Activated naive CD4-positive, alpha-beta T cell treated with anti-CD3 and anti-CD28 coated beads for 36 hours (primary cell): Measurements from ENCODE around the gene SYT7. TPM values are rescaled to one million over a fixed set of nuclear protein-coding genes. Genes with fewer than 3 reads are reported as not detected.

Experiments used
- CTCF ChIA-PET: fragments of 350-600 bp; sonication (Branson Sonifier 250); formaldehyde crosslinking; loops from one replicate; lab custom pipeline; 2021; ENCODE audit warnings: antibody characterized with exemption; lab: Charles Lee
- DNase-seq: peaks from one replicate; pipeline ENCODE4 v3.0.0-alpha.2; 2020
- H3K27ac Mint-ChIP-seq: one replicate; pipeline ENCODE4 v1.8.0; 2021; ENCODE audit warnings: mild to moderate bottlenecking, mixed read lengths
- H3K27me3 Mint-ChIP-seq: one replicate; pipeline ENCODE4 v1.8.0; 2021; ENCODE audit warnings: low read depth, mixed read lengths
- H3K36me3 Mint-ChIP-seq: one replicate; pipeline ENCODE4 v1.8.0; 2021; ENCODE audit warnings: low read depth, mixed read lengths
- H3K4me1 Mint-ChIP-seq: one replicate; pipeline ENCODE4 v1.8.0; 2021; ENCODE audit warnings: low read depth, mixed read lengths
- H3K4me3 Mint-ChIP-seq: one replicate; pipeline ENCODE4 v1.8.0; 2021; ENCODE audit warnings: mild to moderate bottlenecking, moderate library complexity, mixed read lengths
- H3K9me3 Mint-ChIP-seq: one replicate; pipeline ENCODE4 v1.8.0; 2021; ENCODE audit warnings: mixed read lengths
- intact Hi-C: fragments of 100-400 bp; cut with micrococcal nuclease; formaldehyde crosslinking; loops from one replicate; pipeline ENCODE4 v1.15.1; 2023
- total RNA-seq, 2 experiments: library from RNA; stranded (reverse); gene quantifications; one replicate each; pipeline ENCODE4 v1.2.3, GENCODE V29; 2021

Gene SYT7
- total RNA-seq, 2 experiments from 2014 or later: not detected

DNA sequence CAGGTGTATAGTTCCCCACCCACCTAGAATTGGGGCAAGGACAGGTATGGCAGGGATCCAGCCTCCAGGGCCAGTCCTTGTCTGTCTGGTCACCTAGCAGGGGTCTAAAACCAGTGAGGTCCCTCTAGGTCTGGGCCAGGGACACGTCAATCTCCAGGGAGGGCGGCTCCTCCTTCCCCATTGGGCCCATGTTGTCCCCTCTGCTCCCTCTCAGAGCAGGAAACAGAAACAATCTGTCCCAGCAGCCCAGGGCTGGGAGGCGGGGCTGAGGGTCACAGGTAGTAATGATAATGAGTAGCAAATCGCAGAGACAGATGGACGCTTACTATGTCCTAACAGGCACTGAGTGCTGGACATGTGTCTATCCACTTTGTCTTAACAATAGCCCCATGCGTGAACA lies 22.8 kb upstream of the SYT7 start:
- intact Hi-C loops: no loop called here
- H3K4me1 Mint-ChIP-seq: no peaks in the 10 kb centered on the region
- no peak overlapping the region for H3K4me3 Mint-ChIP-seq
- no peaks in the 10 kb centered on the region for H3K9me3 Mint-ChIP-seq
- no peak overlapping the region for H3K27ac Mint-ChIP-seq
- DNase-seq: no peak
- peaks cover 5% of the 10 kb centered on the region for H3K27me3 Mint-ChIP-seq
- CTCF ChIA-PET: no interaction called here
- H3K36me3 Mint-ChIP-seq: no peaks in the 10 kb centered on the region

GRCh38 chr11:61602775-61603569 lies 22.1 kb upstream of the SYT7 start:
- no peaks in the 10 kb centered on the region for H3K4me1 Mint-ChIP-seq
- no peak overlapping the region for H3K4me3 Mint-ChIP-seq
- DNase-seq: no peak
- intact Hi-C loops: no loop called here
- no peaks in the 10 kb centered on the region for H3K36me3 Mint-ChIP-seq
- H3K9me3 Mint-ChIP-seq: no peaks in the 10 kb centered on the region
- H3K27ac Mint-ChIP-seq: no peak overlapping the region
- peaks cover 5% of the 10 kb centered on the region for H3K27me3 Mint-ChIP-seq
- CTCF ChIA-PET: no interaction called here

GRCh38 chr11:61601512-61601911 lies 20.6 kb upstream of the SYT7 start:
- CTCF ChIA-PET: no interaction called here
- Mint-ChIP-seq H3K4me1 (no peaks in the 10 kb centered on the region), H3K4me3 (no peak overlapping the region), H3K36me3 (no peaks in the 10 kb centered on the region), H3K27me3 (peaks cover 5% of the 10 kb centered on the region), H3K9me3 (no peaks in the 10 kb centered on the region), H3K27ac (no peak overlapping the region)
- no peak for DNase-seq
- intact Hi-C loops: no loop called here

- Mint-ChIP-seq H3K4me3 (no peak overlapping the region), H3K36me3 (no peaks in the 10 kb centered on the region), H3K27me3 (peaks cover 5% of the 10 kb centered on the region), H3K27ac (no peak overlapping the region), H3K4me1 (no peaks in the 10 kb centered on the region), H3K9me3 (no peaks in the 10 kb centered on the region)
- CTCF ChIA-PET: interaction anchor here (2.2 kb wide), 1 partner anchor 39 kb away, joined by 8 read pairs; no protein-coding TSS in a partner anchor
- DNase-seq: no peak
- intact Hi-C loops: no loop called here
These were observed 19.3 kb upstream of the SYT7 start for GRCh38 chr11:61599968-61600710.

DNA sequence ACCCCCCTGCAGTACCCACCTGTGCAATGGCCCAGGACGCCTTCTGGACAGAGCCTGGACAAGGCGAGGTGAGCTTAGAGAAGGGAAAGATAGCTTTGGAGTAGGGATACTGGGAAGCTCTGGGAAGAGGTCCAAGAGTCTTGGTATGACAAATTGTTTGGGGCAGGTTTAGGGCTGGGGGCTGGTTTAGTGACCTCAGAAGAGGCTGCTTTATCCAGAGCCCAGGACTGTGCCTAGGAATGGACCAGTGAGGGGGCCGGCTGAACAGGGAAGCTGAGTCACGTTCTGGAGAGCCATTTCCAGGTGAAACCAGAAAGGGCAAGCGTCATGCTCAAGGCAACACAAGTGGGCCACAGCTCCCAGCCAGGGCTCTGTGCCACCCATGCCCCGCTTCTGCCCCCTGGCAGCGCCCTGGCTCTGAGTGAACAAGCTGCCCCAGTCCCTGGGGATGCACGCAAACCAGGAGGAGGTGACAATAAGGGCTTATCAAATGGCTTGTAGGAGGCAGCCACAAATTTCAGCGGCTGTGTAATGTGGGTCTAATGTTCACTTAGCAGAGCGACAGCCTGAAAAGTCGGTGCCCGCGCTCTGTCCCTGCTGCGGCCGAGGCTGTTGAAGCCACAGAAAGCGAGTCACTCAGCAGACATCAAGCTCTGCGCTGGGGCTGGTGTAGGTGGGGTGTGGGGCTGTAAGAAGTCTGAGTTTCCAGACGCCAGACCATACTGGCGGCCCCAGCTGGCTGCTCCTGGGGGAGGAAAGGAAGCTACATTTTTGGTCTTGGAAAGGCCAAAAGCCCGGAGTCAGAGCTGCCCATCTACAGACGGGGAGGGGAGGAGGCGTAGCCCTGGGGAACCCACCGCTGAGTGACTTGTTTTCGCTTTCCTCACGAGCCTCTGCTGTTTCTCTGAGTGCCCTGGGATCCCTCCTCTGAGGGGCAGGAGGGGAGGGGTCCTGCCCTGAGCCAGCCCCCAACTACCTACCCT lies 18.3 kb upstream of the SYT7 start:
- Mint-ChIP-seq H3K27me3 (peaks cover 5% of the 10 kb centered on the region), H3K4me1 (no peaks in the 10 kb centered on the region), H3K36me3 (no peaks in the 10 kb centered on the region), H3K9me3 (no peaks in the 10 kb centered on the region), H3K4me3 (no peak overlapping the region), H3K27ac (no peak overlapping the region)
- no peak for DNase-seq
- CTCF ChIA-PET: interaction anchor here (0.6 to 2.2 kb wide), 3 partner anchors 28 to 67 kb away, joined by 3 to 8 read pairs (median 6); no protein-coding TSS in a partner anchor
- intact Hi-C loops: no loop called here

- Mint-ChIP-seq H3K9me3 (no peaks in the 10 kb centered on the region), H3K27ac (no peak overlapping the region), H3K4me1 (no peaks in the 10 kb centered on the region), H3K4me3 (no peak overlapping the region), H3K36me3 (no peaks in the 10 kb centered on the region), H3K27me3 (peaks cover 5% of the 10 kb centered on the region)
- CTCF ChIA-PET: interaction anchor here (0.6 to 2.2 kb wide), 2 partner anchors 29 to 40 kb away, joined by 6 to 8 read pairs; no protein-coding TSS in a partner anchor
- DNase-seq: no peak
- intact Hi-C loops: no loop called here
These were observed 17.5 kb upstream of the SYT7 start for GRCh38 chr11:61598374-61598773.

GRCh38 chr11:61596990-61597389 lies 16.1 kb upstream of the SYT7 start:
- no peak overlapping the region for H3K27ac Mint-ChIP-seq

DNA sequence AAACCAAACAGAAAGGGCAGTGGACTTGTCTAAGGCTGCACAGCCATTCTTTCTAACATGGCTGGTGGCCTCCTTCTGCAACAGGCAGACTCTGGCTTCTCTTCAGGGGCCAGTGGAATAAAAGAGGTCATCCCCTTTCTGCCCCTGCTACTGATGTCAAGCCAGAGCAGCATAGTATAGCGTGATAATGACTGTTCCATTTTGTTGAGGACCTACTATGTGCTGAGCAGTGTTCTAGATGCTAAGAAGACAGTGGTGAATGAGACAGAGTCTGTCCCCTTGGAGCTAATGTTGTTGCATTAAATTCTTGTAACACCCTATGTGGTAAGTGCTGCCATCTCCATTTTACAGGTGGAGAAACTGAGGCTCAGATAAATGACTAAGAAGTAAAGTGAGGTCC lies 15.7 kb upstream of the SYT7 start:
- no peak for DNase-seq
- CTCF ChIA-PET: no interaction called here
- H3K27ac Mint-ChIP-seq: no peak overlapping the region
- no peaks in the 10 kb centered on the region for H3K4me1 Mint-ChIP-seq
- no peak overlapping the region for H3K4me3 Mint-ChIP-seq
- peaks cover 13% of the 10 kb centered on the region for H3K27me3 Mint-ChIP-seq
- H3K9me3 Mint-ChIP-seq: no peaks in the 10 kb centered on the region
- intact Hi-C loops: no loop called here
- H3K36me3 Mint-ChIP-seq: no peaks in the 10 kb centered on the region

More at GRCh38 chr11:61596990-61597389, 16.1 kb upstream of the SYT7 start:
- H3K4me1 Mint-ChIP-seq: no peaks in the 10 kb centered on the region
- H3K27me3 Mint-ChIP-seq: peaks cover 9% of the 10 kb centered on the region
- intact Hi-C loops: no loop called here
- H3K36me3 Mint-ChIP-seq: no peaks in the 10 kb centered on the region
- no peak overlapping the region for H3K4me3 Mint-ChIP-seq
- CTCF ChIA-PET: no interaction called here
- no peaks in the 10 kb centered on the region for H3K9me3 Mint-ChIP-seq
- no peak for DNase-seq

DNA sequence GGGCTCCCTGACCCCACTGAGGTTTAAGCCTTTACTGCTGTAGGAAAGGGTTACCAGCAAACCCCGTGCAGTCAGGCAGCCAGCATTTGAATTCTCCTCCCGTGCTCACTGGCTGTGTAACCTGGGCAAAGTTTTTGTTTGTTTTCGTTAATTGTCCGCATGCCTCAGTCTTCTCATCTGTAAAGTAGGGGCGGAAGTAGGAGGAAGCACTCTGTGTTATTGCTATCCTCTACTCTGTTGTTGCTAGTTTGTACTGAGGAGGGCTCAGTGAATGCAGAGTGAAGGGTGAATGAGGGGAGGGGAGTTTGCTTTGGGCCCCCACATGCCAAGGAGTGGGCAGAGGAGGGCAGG lies 14.0 kb upstream of the SYT7 start:
- CTCF ChIA-PET: interaction anchor here (0.6 kb wide), 1 partner anchor 413 kb away, joined by 3 read pairs; no protein-coding TSS in a partner anchor
- Mint-ChIP-seq H3K4me3 (no peak overlapping the region), H3K4me1 (no peaks in the 10 kb centered on the region), H3K27me3 (peaks cover 9% of the 10 kb centered on the region), H3K36me3 (no peaks in the 10 kb centered on the region), H3K9me3 (no peaks in the 10 kb centered on the region), H3K27ac (no peak overlapping the region)
- DNase-seq: no peak
- intact Hi-C loops: no loop called here

GRCh38 chr11:61593151-61593550 lies 12.3 kb upstream of the SYT7 start:
- Mint-ChIP-seq H3K4me1 (peaks cover 8% of the 10 kb centered on the region), H3K9me3 (no peaks in the 10 kb centered on the region), H3K27me3 (peaks cover 10% of the 10 kb centered on the region), H3K4me3 (no peak overlapping the region), H3K36me3 (no peaks in the 10 kb centered on the region), H3K27ac (no peak overlapping the region)
- DNase-seq: no peak
- CTCF ChIA-PET: interaction anchor here (1.1 to 1.2 kb wide), 2 partner anchors 34 to 140 kb away, joined by 3 to 4 read pairs; no protein-coding TSS in a partner anchor
- intact Hi-C loops: no loop called here

DNA sequence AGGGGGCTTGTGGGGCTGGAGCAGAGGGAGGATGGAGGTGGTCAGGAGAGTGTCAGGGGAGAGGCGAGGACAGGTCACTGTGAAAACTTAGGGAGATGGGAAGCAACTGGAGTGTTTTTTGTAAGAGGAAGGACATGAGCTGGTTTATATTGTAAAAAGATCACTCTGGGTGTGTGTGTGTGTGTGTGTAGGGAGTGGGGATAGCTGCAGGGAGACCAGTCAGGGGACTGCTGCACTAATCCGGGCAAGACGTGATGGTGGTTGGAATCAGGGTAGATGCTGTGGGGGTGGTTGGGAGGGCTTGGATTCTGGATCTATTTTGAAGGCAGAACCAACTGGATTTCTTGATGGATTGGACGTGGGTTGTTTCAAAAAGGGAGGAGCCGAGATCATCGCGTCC lies 11.3 kb upstream of the SYT7 start:
- Mint-ChIP-seq H3K27ac (no peak overlapping the region), H3K36me3 (no peaks in the 10 kb centered on the region), H3K27me3 (peaks cover 10% of the 10 kb centered on the region), H3K4me3 (no peak overlapping the region), H3K9me3 (no peaks in the 10 kb centered on the region), H3K4me1 (peaks cover 12% of the 10 kb centered on the region)
- CTCF ChIA-PET: no interaction called here
- intact Hi-C loops: no loop called here
- no peak for DNase-seq

- H3K4me1 Mint-ChIP-seq: peaks cover 12% of the 10 kb centered on the region
- intact Hi-C loops: loop anchor here (5.0 kb wide), 1 partner anchor 37 kb away; no protein-coding TSS in a partner anchor
- H3K36me3 Mint-ChIP-seq: no peaks in the 10 kb centered on the region
- CTCF ChIA-PET: interaction anchor here (0.6 to 1.2 kb wide), 4 partner anchors 73 to 749 kb away, joined by 3 to 4 read pairs (median 3); no protein-coding TSS in a partner anchor
- H3K27me3 Mint-ChIP-seq: peaks cover 10% of the 10 kb centered on the region
- H3K4me3 Mint-ChIP-seq: no peak overlapping the region
- DNase-seq: no peak
- no peak overlapping the region for H3K27ac Mint-ChIP-seq
- no peaks in the 10 kb centered on the region for H3K9me3 Mint-ChIP-seq
These were observed 9.1 kb upstream of the SYT7 start for GRCh38 chr11:61589961-61590360.
